ENCODE measurements around the gene RASEF. TPM values are rescaled to one million over a fixed set of nuclear protein-coding genes. Genes with fewer than 3 reads are reported as not detected.

The RASEF gene
- total RNA-seq, 1 experiment from 2014 or later, result 0.12 TPM

DNA sequence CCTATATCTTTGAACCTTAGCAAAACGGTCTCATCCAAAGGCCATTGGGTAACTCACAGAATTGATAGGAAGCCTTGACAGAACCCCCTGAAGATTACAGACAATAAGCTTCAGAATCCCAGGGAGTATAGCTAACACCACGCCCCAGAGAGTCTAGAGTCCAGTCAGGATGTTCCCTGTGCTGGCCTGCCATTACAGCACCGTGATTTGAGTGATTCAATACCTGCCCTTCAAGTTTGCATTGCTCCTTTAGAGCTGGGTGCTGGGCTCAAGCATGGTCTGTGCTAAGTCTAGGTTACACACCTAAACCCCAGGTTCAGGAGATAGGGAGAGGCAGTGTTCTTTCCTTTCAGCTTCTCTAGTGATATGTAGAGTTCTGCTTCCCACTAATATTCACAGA lies 90.5 kb downstream of the RASEF start:
- no peaks in the 10 kb centered on the region for H3K79me2 ChIP-seq (ENCODE audit: insufficient read depth, low read length)
- ChIA-PET POLR2A (no interaction called here), RAD21 (ENCODE audit: low non-redundant PET in 1 of 2, low total read pairs in 2 of 2, uncharacterized antibody in 2 of 2, unreplicated experiment in 2 of 2) (no interaction called here), CTCF (no interaction called here)
- H3K9me3 ChIP-seq (ENCODE audit: control insufficient read depth in 1 of 2, insufficient read depth in 1 of 2, low read depth in 1 of 2, low read length in 2 of 2), result peaks cover 0 to 5% of the 10 kb centered on the region in 2 experiments; a peak in 1 of 4 replicates
- H3K4me2 ChIP-seq (ENCODE audit: low read length), result no peak overlapping the region
- intact Hi-C loops (cut with micrococcal nuclease), result no loop called here
- no peak overlapping the region for H2AFZ ChIP-seq (ENCODE audit: low read depth, low read length, poor library complexity, severe bottlenecking)
- TF ChIP-seq RAD21 (IDR thresholded peaks at IDR 0.05; ENCODE audit: low read depth) (no peak), FOSL1 (IDR thresholded peaks at IDR 0.05; ENCODE audit: low read depth) (no peak), EGR1 (IDR thresholded peaks at IDR 0.05; ENCODE audit: low read depth) (no peak), SP1 (IDR thresholded peaks at IDR 0.05; ENCODE audit: low read depth) (no peak), ZFX (IDR thresholded peaks at IDR 0.05) (no peak), POLR2AphosphoS5 (IDR thresholded peaks at IDR 0.05; ENCODE audit: low read depth, low read length) (no peak), YY1 (IDR thresholded peaks at IDR 0.05; ENCODE audit: extremely low read depth, insufficient replicate concordance, low read depth, low read length) (no peak), JUND (IDR thresholded peaks at IDR 0.05) (no peak), EZH2phosphoT487 (IDR thresholded peaks at IDR 0.05; ENCODE audit: borderline replicate concordance) (no peak), ZNF274 (IDR thresholded peaks at IDR 0.05; ENCODE audit: low read depth, low read length) (no peak), ELF1 (IDR thresholded peaks at IDR 0.05; ENCODE audit: borderline replicate concordance, low read depth) (no peak), TCF7L2 (IDR thresholded peaks at IDR 0.05; ENCODE audit: borderline replicate concordance, extremely low read depth, insufficient read depth, insufficient read length) (no peak)
- TF ChIP-seq, protein P1, sequence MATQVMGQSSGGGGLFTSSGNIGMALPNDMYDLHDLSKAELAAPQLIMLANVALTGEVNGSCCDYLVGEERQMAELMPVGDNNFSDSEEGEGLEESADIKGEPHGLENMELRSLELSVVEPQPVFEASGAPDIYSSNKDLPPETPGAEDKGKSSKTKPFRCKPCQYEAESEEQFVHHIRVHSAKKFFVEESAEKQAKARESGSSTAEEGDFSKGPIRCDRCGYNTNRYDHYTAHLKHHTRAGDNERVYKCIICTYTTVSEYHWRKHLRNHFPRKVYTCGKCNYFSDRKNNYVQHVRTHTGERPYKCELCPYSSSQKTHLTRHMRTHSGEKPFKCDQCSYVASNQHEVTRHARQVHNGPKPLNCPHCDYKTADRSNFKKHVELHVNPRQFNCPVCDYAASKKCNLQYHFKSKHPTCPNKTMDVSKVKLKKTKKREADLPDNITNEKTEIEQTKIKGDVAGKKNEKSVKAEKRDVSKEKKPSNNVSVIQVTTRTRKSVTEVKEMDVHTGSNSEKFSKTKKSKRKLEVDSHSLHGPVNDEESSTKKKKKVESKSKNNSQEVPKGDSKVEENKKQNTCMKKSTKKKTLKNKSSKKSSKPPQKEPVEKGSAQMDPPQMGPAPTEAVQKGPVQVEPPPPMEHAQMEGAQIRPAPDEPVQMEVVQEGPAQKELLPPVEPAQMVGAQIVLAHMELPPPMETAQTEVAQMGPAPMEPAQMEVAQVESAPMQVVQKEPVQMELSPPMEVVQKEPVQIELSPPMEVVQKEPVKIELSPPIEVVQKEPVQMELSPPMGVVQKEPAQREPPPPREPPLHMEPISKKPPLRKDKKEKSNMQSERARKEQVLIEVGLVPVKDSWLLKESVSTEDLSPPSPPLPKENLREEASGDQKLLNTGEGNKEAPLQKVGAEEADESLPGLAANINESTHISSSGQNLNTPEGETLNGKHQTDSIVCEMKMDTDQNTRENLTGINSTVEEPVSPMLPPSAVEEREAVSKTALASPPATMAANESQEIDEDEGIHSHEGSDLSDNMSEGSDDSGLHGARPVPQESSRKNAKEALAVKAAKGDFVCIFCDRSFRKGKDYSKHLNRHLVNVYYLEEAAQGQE (IDR thresholded peaks at IDR 0.05; ENCODE audit: low read depth), result no peak
- TF ChIP-seq, protein P2, sequence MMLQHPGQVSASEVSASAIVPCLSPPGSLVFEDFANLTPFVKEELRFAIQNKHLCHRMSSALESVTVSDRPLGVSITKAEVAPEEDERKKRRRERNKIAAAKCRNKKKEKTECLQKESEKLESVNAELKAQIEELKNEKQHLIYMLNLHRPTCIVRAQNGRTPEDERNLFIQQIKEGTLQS (IDR thresholded peaks at IDR 0.05), result no peak
- TF ChIP-seq, protein P3, sequence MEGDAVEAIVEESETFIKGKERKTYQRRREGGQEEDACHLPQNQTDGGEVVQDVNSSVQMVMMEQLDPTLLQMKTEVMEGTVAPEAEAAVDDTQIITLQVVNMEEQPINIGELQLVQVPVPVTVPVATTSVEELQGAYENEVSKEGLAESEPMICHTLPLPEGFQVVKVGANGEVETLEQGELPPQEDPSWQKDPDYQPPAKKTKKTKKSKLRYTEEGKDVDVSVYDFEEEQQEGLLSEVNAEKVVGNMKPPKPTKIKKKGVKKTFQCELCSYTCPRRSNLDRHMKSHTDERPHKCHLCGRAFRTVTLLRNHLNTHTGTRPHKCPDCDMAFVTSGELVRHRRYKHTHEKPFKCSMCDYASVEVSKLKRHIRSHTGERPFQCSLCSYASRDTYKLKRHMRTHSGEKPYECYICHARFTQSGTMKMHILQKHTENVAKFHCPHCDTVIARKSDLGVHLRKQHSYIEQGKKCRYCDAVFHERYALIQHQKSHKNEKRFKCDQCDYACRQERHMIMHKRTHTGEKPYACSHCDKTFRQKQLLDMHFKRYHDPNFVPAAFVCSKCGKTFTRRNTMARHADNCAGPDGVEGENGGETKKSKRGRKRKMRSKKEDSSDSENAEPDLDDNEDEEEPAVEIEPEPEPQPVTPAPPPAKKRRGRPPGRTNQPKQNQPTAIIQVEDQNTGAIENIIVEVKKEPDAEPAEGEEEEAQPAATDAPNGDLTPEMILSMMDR (IDR thresholded peaks at IDR 0.05 in 2 of 3, conservative IDR thresholded peaks at IDR 0.05 in 1 of 3; ENCODE audit: borderline replicate concordance in 1 of 3, insufficient read depth in 1 of 3, low read depth in 2 of 3, low read length in 2 of 3), result no peak
- TF ChIP-seq, protein P4, sequence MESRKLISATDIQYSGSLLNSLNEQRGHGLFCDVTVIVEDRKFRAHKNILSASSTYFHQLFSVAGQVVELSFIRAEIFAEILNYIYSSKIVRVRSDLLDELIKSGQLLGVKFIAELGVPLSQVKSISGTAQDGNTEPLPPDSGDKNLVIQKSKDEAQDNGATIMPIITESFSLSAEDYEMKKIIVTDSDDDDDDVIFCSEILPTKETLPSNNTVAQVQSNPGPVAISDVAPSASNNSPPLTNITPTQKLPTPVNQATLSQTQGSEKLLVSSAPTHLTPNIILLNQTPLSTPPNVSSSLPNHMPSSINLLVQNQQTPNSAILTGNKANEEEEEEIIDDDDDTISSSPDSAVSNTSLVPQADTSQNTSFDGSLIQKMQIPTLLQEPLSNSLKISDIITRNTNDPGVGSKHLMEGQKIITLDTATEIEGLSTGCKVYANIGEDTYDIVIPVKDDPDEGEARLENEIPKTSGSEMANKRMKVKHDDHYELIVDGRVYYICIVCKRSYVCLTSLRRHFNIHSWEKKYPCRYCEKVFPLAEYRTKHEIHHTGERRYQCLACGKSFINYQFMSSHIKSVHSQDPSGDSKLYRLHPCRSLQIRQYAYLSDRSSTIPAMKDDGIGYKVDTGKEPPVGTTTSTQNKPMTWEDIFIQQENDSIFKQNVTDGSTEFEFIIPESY (IDR thresholded peaks at IDR 0.05; ENCODE audit: extremely low read depth, insufficient replicate concordance, low read length), result no peak
- no peaks in the 10 kb centered on the region for H3K27me3 ChIP-seq (ENCODE audit: insufficient read depth, low read length)
- H3K9ac ChIP-seq (ENCODE audit: low read length), result no peak overlapping the region
- DNase-seq (ENCODE audit: low read depth, low spot score) (no peak), ATAC-seq (no peak)
- no TSS peak for BruUV-seq (replicated peaks)
- no peaks in the 10 kb centered on the region for H3K4me1 ChIP-seq (ENCODE audit: control insufficient read depth in 1 of 2, insufficient read depth in 2 of 2, low read length in 2 of 2)
- no peaks in the 10 kb centered on the region for H4K20me1 ChIP-seq (ENCODE audit: insufficient read depth)
- H3K36me3 ChIP-seq (ENCODE audit: control insufficient read depth in 1 of 2, insufficient read depth in 2 of 2, low read length in 2 of 2), result no peaks in the 10 kb centered on the region
- no peak overlapping the region for H3K4me3 ChIP-seq (replicated peaks in 1 of 2; ENCODE audit: low read depth in 1 of 2, low read length in 2 of 2)
- H3K9me2 ChIP-seq (ENCODE audit: insufficient read depth), result no peaks in the 10 kb centered on the region
- no peak overlapping the region for H3K27ac ChIP-seq (ENCODE audit: low read depth, low read length)
